Measurements from ENCODE around the gene ZER1.
"Not testable (repeated sequence)": the region's sequence is repeated elsewhere in the genome, so short reads cannot be mapped to it uniquely, and the experiment has no call there.

The ZER1 gene

GRCh38 chr9:128718047-128718446 lies 53.7 kb downstream of the ZER1 start:
- no peak for DNase-seq (ENCODE audit: extremely low read depth in 1 of 2, low read depth in 1 of 2)

GRCh38 chr9:128716581-128717254 lies 55.0 kb downstream of the ZER1 start:
- no peak for DNase-seq (ENCODE audit: extremely low read depth in 1 of 2, low read depth in 1 of 2)

GRCh38 chr9:128715436-128715750 lies 56.3 kb downstream of the ZER1 start:
- no peak for DNase-seq (ENCODE audit: extremely low read depth in 1 of 2, low read depth in 1 of 2)

- DNase-seq (ENCODE audit: extremely low read depth in 1 of 2, low read depth in 1 of 2), result no peak
These were observed 56.9 kb downstream of the ZER1 start for GRCh38 chr9:128714586-128715435.

GRCh38 chr9:128713941-128714573 lies 57.7 kb downstream of the ZER1 start:
- DNase-seq (ENCODE audit: extremely low read depth in 1 of 2, low read depth in 1 of 2), result no peak

- no peak for DNase-seq (ENCODE audit: extremely low read depth in 1 of 2, low read depth in 1 of 2)
These were observed 58.3 kb downstream of the ZER1 start for GRCh38 chr9:128713411-128713780.

DNA sequence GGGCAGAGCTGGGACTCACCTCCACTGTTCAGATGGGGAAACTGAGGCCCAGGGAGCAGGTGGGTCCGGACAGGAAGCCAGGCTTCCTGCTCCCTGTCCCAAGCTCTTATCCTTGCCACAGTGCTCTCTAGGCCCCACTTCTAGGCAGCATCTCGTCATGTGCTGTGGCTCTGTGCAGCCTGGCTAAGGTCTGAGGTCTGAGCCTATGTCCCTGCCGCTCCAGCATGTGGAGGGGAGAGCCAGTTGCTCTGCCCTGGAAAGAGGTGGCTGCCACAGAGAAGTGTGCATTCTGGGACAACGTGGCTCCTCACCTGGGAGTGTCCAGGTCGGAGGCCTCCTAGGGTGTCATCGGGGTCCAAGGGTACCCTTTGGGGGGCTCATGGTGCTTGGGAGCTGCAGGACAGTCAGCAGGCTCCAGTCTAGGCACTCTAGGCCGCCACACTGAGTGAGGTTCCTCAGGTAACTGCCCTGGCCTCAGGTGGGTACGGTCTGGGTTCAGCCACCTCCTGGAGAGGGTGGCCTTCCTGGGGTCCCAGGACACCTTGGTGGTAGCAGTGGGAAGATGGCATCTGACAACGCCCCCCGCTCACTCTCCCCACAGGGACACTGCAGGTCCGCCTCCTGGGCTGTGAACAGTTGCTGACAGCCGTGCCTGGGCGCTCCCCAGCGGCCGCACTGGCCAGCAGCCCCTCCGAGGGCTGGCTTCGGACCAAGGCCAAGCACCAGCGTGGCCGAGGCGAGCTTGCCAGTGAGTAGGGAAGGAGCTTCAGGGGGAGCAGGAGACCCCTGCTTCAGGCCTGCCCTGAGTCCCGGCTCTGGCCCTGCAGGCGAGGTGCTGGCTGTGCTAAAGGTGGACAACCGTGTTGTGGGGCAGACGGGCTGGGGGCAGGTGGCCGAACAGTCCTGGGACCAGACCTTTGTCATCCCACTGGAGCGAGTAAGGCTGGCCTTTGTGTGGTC lies 59.0 kb downstream of the ZER1 start:
- DNase-seq (ENCODE audit: extremely low read depth in 1 of 2, low read depth in 1 of 2), result no peak

- DNase-seq (ENCODE audit: extremely low read depth in 1 of 2, low read depth in 1 of 2), result no peak
These were observed 64.3 kb downstream of the ZER1 start for GRCh38 chr9:128707446-128707845.

DNA sequence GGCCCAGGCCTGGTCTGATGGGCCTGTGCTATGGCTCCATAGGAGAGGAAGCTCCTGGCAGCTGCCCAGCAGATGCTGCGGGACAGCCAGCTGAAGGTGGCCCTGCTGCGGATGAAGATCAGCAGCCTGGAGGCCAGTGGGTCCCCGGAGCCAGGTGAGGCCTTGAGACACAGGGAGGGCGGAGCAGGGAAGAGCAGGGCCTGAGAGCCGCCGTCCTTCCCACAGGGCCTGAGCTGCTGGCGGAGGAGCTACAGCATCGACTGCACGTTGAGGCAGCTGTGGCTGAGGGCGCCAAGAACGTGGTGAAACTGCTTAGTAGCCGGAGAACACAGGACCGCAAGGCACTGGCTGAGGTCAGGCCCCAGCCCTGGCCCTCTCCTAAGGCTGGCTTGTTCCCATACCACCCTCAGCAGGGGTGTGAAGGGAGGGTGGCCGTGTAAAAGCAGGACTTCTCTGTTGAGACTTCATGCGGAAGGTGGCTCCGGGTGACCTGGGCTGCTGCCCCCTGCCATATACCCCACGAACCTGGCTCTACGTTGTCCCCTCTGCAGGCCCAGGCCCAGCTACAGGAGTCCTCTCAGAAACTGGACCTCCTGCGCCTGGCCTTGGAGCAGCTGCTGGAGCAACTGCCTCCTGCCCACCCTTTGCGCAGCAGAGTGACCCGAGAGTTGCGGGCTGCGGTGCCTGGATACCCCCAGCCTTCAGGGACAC lies 64.9 kb downstream of the ZER1 start:
- no peak for DNase-seq (ENCODE audit: extremely low read depth in 1 of 2, low read depth in 1 of 2)

DNA sequence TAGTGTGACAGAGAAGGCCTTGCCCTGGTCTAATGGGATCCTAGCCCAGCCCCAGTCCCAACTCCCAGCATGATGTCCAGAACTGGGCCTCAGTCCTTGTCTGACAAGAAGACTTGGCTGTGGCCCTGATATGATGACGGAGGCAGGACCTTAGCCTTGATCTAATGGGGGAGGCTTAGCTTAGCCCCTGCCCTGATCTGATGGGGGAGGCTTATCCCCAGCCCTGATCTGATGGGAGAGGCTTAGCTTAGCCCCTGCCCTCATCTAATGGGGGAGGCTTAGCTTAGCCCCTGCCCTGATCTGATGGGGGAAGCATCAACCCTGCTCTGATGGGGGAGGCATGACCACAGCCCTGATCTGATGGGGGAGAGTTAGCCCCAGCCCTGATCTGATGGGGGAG lies 65.7 kb downstream of the ZER1 start:
- no peak for DNase-seq (ENCODE audit: extremely low read depth in 1 of 2, low read depth in 1 of 2)

DNA sequence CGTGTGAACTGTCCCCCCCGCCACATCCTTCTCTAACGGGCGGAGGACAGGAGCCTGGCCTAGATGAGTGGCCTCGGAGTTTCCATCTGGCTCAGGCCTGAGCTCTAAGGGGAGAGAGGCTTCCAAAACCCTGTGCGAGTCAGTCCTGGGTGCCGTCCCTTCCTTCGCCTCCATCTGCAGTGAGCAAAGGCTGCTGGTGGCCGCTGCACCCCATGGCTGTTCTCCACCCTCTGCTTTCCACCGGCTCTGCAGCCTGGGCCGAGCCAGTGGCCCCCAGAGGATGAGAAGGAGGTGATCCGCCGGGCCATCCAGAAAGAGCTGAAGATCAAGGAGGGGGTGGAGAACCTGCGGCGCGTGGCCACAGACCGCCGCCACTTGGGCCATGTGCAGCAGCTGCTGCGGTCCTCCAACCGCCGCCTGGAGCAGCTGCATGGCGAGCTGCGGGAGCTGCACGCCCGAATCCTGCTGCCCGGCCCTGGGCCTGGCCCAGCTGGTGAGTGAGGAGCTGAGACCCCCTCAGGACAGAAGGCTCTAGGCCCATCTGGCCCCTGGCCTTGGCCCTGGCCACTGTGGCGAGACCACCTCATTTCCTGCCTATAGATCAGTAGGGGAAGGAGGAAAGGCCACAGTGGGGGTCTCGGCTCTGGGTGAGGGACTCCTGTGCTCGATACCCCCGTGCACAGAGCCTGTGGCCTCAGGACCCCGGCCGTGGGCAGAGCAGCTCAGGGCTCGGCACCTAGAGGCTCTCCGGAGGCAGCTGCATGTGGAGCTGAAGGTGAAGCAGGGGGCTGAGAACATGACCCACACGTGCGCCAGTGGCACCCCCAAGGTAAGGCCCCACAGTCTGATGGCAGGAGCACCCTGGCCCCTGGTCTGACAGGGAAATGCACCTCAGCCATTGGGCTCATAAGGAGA lies 66.4 kb downstream of the ZER1 start:
- DNase-seq (ENCODE audit: extremely low read depth in 1 of 2, low read depth in 1 of 2), result no peak

- no peak for DNase-seq (ENCODE audit: extremely low read depth in 1 of 2, low read depth in 1 of 2)
These were observed 67.4 kb downstream of the ZER1 start for GRCh38 chr9:128704356-128704670.

DNA sequence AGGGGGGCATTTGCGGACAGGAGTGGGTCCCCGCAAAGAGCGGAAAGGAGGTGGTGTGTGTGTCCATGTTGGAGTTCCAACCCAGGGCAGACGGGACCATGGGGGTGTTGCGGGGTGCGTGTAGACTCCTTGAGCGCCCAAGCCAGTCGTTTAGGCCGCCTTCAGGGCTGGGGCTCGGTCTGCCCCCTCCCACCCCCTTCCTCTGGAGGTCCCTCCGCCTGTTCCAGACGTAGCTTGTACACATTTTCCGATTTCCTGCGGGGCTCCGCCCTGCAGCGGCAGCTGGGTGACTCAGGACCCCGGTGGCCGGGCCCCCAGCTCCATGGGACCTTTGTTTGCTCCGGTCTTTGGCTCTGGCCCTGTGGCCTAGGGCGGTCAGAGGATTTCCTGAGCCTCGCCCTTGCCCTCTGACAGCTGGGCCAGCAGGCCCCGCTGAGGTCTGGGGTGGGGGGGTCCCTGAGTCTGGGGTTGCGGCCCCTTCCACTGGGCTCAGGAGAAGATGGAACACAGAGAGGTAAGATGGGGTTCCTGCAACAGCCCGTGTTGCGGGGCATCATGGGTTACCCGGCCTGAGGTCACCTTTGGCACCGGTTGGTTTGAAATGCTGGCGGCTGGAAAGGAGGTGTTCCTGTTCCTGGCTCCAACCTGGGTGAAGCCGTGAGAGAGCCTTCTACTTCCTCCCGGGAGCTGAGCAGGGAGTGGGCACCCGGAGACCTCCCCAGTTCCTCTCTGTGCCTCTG lies 67.9 kb downstream of the ZER1 start:
- no peak for DNase-seq (ENCODE audit: extremely low read depth in 1 of 2, low read depth in 1 of 2)

- DNase-seq (ENCODE audit: extremely low read depth in 1 of 2, low read depth in 1 of 2), result no peak
These were observed 68.6 kb downstream of the ZER1 start for GRCh38 chr9:128702949-128703615.

GRCh38 chr9:128702445-128702948 lies 69.2 kb downstream of the ZER1 start, which contains the start of gene PKN3:
Gene PKN3, plus strand, starts transcription at chr9:128702503. Its CDS starts 413 bp downstream, at chr9:128702916.
- peak in 1 of 2 donors; percentile 85 for DNase-seq (ENCODE audit: extremely low read depth in 1 of 2, low read depth in 1 of 2)

- no peak for DNase-seq (ENCODE audit: extremely low read depth in 1 of 2, low read depth in 1 of 2)
These were observed 70.4 kb downstream of the ZER1 start for GRCh38 chr9:128701227-128701854.

GRCh38 chr9:128699096-128699795 lies 72.5 kb downstream of the ZER1 start:
- not testable (repeated sequence) for DNase-seq (ENCODE audit: extremely low read depth in 1 of 2, low read depth in 1 of 2)

Data from activated CD8-positive, alpha-beta memory T cell treated with anti-CD3 and anti-CD28 coated beads for 1 hour (primary cell).